PFSK-1 (cell line): Measurements from ENCODE around the gene RPTOR.

Source experiments
- POLR2AphosphoS5 ChIP-seq: IDR thresholded peaks from 2 replicates; pipeline ENCODE4 v1.6.1; 2012; ENCODE audit warnings: low read depth, mild to moderate bottlenecking, control low read depth, low read length, moderate library complexity
- SIN3A ChIP-seq: IDR thresholded peaks from 2 replicates; pipeline ENCODE4 v1.6.1; 2012; ENCODE audit warnings: mild to moderate bottlenecking, low read length, moderate library complexity, borderline replicate concordance; ENCODE audit not compliant: insufficient read depth

- no peak for TF ChIP-seq POLR2AphosphoS5
- no peak for TF ChIP-seq SIN3A
Measured at GRCh38 chr17:80629298-80630028, 84.8 kb downstream of the RPTOR start.
